Measurements from ENCODE around the gene SARNP.
"Not testable (repeated sequence)": the region's sequence is repeated elsewhere in the genome, so short reads cannot be mapped to it uniquely, and the experiment has no call there.

SARNP gene

GRCh38 chr12:55789171-55789570 lies 28.4 kb downstream of the SARNP start:
- no peak for DNase-seq

- no peak for DNase-seq
These were observed 29.0 kb downstream of the SARNP start for GRCh38 chr12:55788546-55788945.

- DNase-seq = no peak
These were observed 36.8 kb downstream of the SARNP start for GRCh38 chr12:55780685-55781084.

GRCh38 chr12:55777856-55778255 lies 39.7 kb downstream of the SARNP start:
- no peak for DNase-seq

GRCh38 chr12:55771736-55772135 lies 45.8 kb downstream of the SARNP start:
- DNase-seq = no peak

GRCh38 chr12:55767156-55767555 lies 50.4 kb downstream of the SARNP start:
- DNase-seq = no peak

GRCh38 chr12:55765736-55766290 lies 51.7 kb downstream of the SARNP start:
- no peak for DNase-seq

GRCh38 chr12:55762646-55763045 lies 54.9 kb downstream of the SARNP start:
- DNase-seq = no peak

GRCh38 chr12:55760663-55761062 lies 56.9 kb downstream of the SARNP start:
- no peak for DNase-seq

- DNase-seq = not testable (repeated sequence)
These were observed 58.9 kb downstream of the SARNP start for GRCh38 chr12:55758575-55758974.

GRCh38 chr12:55757701-55758100 lies 59.8 kb downstream of the SARNP start:
- no peak for DNase-seq

GRCh38 chr12:55755246-55755645 lies 62.3 kb downstream of the SARNP start:
- DNase-seq = no peak

- no peak for DNase-seq
These were observed 69.1 kb downstream of the SARNP start for GRCh38 chr12:55748230-55748993.

GRCh38 chr12:55746913-55747231 lies 70.7 kb downstream of the SARNP start:
- no peak for DNase-seq

GRCh38 chr12:55746174-55746912 lies 71.2 kb downstream of the SARNP start:
- DNase-seq = no peak

- peak; percentile 81 for DNase-seq
These were observed 72.0 kb downstream of the SARNP start for GRCh38 chr12:55745361-55746173.

- DNase-seq = no peak
These were observed 73.0 kb downstream of the SARNP start for GRCh38 chr12:55744340-55745030.

- no peak for DNase-seq
These were observed 73.9 kb downstream of the SARNP start for GRCh38 chr12:55743406-55744339.

- no peak for DNase-seq
These were observed 74.7 kb downstream of the SARNP start, which contains the start of gene GDF11 for GRCh38 chr12:55742719-55743405. GDF11 (plus strand) TSS chr12:55743122; CDS start chr12:55743317, 195 bp downstream.

- DNase-seq = no peak
These were observed 75.4 kb downstream of the SARNP start for GRCh38 chr12:55741931-55742680.

All from NCI-H1436 treated with DMSO at 0.1 percent for 48 hours (cell line).